AG09319 (cell line): Measurements from ENCODE around the gene PCBP4.
A peak's percentile ranks its signal among the peaks of the same experiment; 100 is the strongest.

Experiments used
- DNase-seq: peaks from one replicate; pipeline ENCODE4 v3.0.0-alpha.2; 2010; ENCODE audit warnings: low read depth; ENCODE audit errors: extremely low read depth
- CTCF ChIP-seq: IDR thresholded peaks from 2 replicates; pipeline ENCODE4 v1.5.1; 2011; ENCODE audit warnings: low read depth, mild to moderate bottlenecking, inconsistent platforms, low read length, moderate library complexity

PCBP4 gene

GRCh38 chr3:51975852-51976549 is 8.7 kb upstream of the PCBP4 start:
- TF ChIP-seq CTCF, result peak; percentile 17; the same call in 1 of the 2 replicates
- DNase-seq, result no peak

DNA sequence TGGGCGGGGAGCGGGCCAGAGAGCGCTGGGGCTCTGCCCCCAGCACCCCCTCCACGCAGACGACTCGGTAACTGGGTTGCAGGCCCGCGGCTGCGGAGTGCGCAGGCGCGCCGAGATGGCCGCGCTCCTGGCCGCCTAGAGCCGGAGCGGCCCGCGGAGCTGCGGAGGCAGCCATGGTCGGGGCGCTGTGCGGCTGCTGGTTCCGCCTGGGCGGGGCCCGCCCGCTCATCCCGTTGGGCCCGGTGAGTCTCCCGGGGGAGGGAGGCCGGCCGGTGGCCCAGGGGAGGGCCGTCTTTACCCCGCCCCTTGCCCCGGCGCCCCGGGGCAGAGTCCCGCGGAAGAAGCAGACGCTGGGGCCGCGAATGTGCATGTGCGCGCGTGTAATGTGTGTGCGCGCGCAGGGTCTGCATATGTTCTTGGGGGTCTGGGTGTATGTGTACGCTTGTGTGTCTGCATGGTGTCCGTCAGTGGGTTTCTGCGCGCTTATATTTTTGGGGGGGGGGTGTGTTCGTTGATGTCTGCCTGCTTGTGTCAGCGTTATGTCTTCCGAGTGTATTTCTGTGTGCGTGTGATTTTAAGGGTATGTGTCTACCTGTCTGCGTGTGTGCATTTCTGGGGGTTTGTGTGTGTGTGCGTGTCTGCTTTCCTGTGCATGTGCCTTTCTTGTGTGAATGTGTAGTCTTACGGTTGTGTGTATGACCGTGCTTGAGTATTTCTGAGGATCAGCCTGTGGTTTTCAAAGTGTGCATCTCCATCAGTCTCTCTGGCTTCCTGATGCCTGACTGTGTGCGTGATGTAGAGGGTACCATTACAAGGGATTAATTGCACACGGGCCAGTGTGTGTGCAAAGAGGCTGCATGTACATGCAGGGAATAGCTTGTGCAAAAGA is 8.0 kb upstream of the PCBP4 start, which contains the start of gene ABHD14A:
Gene ABHD14A, plus strand, starts transcription at position 102 of the 889 bp plus-strand sequence. Its CDS starts 72 bp downstream, at position 174.
- no peak for DNase-seq

DNA sequence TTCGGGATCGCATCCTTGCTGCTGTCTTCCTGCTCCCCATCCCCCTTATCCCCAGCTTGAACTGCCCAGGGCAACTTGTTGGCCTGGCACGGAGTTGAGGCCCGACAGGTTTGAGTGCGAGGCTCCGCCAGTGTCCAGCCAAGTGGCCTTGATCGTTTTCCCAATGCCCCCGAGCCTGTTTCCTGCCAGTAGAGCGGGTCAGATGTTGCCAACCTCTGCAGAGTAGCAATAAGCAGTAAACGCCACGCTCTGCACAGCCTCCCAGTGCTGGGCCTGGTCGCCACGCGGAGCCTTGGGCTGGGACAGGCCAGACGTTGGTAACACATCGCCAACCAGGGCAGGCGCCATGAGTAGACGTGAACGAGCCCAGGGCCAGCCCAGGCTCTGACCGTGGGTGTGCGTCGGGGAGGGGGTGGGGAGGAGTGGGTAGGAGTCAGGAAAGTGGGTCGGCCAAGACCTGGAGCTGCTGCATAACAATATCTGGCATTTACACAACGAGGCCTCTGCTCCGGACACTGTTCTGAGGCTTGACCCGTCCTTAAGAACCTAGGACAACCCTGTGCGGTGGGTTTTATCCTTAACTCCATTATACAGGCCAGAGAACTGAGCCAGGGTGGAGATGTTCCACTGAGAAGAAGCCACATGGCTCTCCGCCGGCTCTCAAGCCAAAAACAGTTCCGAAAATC is 7.2 kb upstream of the PCBP4 start:
- TF ChIP-seq CTCF, result no peak
- no peak for DNase-seq

More for the DNA sequence above, 8.0 kb upstream of the PCBP4 start, which contains the start of gene ABHD14A:
- TF ChIP-seq CTCF, result no peak

DNA sequence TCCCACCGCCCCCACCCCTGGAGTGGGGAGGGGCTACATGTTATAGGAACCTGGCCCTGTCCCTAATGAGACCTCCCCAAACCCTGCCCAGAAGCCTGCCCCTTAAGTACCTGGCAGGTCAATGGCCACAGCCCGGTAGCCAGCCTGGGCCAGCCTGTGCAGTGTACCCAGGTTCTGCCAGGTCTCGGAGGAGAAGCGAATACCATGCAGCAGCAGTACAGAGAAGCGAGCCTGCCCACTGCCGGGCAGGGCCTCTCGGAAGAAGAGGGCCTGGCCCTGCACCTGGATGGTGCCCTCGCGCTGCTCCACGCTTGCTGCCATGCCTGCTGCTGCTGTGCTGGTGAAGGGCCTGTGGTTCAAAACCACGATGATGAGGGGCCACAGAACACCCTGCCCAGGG is 4.1 kb upstream of the PCBP4 start:
- DNase-seq, result no peak
- TF ChIP-seq CTCF, result no peak

GRCh38 chr3:51970606-51971300 is 3.5 kb upstream of the PCBP4 start:
- no peak for TF ChIP-seq CTCF
- DNase-seq, result no peak

DNA sequence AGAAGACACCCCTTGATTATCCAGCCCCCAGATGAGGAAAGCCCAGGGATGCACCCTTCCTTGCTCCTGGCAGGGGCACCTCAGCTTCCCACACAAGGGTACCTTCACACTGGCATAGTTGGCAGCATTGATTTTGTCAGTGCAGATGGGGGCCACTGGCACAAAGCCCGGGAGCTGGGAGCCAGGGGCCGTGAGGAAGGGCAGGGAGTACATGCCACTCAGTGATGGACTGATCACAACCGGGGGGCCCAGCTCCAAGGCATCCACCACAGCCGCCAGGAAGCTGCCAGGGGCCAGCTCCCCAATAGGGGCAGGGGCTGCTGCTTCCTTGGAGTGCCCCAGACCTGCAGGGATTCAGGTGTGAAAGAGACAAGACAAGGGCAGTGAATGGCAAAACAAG is 2.6 kb upstream of the PCBP4 start:
- no peak for TF ChIP-seq CTCF
- no peak for DNase-seq
